Loucy (cell line): ENCODE measurements around the gene HEXB.

ENCODE experiments used
- CTCF ChIP-seq: fragments of 200-600 bp; sonication (generic); conservative IDR thresholded peaks from 2 replicates; pipeline ENCODE4 v1.5.1; 2014; ENCODE audit warnings: mild to moderate bottlenecking, antibody characterized with exemption, low read length
- EZH2phosphoT487 ChIP-seq: fragments of 200-600 bp; IDR thresholded peaks from 2 replicates; pipeline ENCODE4 v1.6.1; 2018; ENCODE audit warnings: antibody characterized with exemption, mild to moderate bottlenecking, moderate library complexity, borderline replicate concordance

GRCh38 chr5:74685979-74686631, 1.1 kb downstream of the HEXB start:
- TF ChIP-seq EZH2phosphoT487 (no peak), CTCF (no peak)
